PC-9 (cell line): ENCODE measurements around the gene SAP130. TPM values are rescaled to one million over a fixed set of nuclear protein-coding genes. Genes with fewer than 3 reads are reported as not detected.

Source experiments
- BruUV-seq: library from RNA; stranded (reverse); fragments of 400-500 nt; replicated peaks from 2 replicates; lab custom pipeline; 2021; lab: Mats Ljungman, UMichigan
- CTCF ChIA-PET: fragments of 300-600 bp; sonication (Branson Sonifier 250); formaldehyde crosslinking; loops from one replicate; lab custom pipeline; 2022; ENCODE audit warnings: antibody characterized with exemption; lab: Charles Lee
- POLR2A ChIA-PET: fragments of 300-600 bp; sonication (Branson Sonifier 250); formaldehyde crosslinking; loops from one replicate; lab custom pipeline; 2022; ENCODE audit warnings: antibody characterized with exemption; ENCODE audit not compliant: unreplicated experiment; lab: Charles Lee
- DNase-seq, 2 experiments: peaks; one replicate each; pipeline versions ENCODE4 v3.0.0 to v3.0.0-alpha.2; 2015 to 2022; ENCODE audit warnings: mixed read lengths in 1 of 2
- H2AFZ ChIP-seq: fragments of 200-600 bp; sonication (generic); 2 replicates; pipeline ENCODE4 v1.8.1; 2017; ENCODE audit warnings: antibody characterized with exemption
- H3F3A ChIP-seq: fragments of 200-600 bp; sonication (generic); 2 replicates; pipeline ENCODE4 v1.8.1; 2017; ENCODE audit warnings: antibody characterized with exemption, mild to moderate bottlenecking, low read depth; ENCODE audit not compliant: insufficient read depth
- H3K27ac ChIP-seq: fragments of 200-600 bp; sonication (generic); 2 replicates; pipeline ENCODE4 v1.6.1; 2016; ENCODE audit warnings: mixed run types
- H3K27me3 ChIP-seq: fragments of 200-600 bp; sonication (generic); 2 replicates; pipeline ENCODE4 v1.6.1; 2016; ENCODE audit warnings: low read depth, mixed run types; ENCODE audit not compliant: insufficient read depth
- H3K36me3 ChIP-seq: fragments of 200-600 bp; sonication (generic); 2 replicates; pipeline ENCODE4 v1.6.1; 2016; ENCODE audit warnings: low read depth, mixed run types
- H3K4me1 ChIP-seq: fragments of 200-600 bp; sonication (generic); replicated peaks from 2 replicates; pipeline ENCODE4 v1.6.1; 2016; ENCODE audit warnings: mixed run types; ENCODE audit not compliant: insufficient read depth
- H3K4me2 ChIP-seq: fragments of 200-600 bp; sonication (generic); 2 replicates; pipeline ENCODE4 v1.6.1; 2017; ENCODE audit warnings: mixed run types
- H3K4me3 ChIP-seq: fragments of 200-600 bp; sonication (generic); 2 replicates; pipeline ENCODE4 v1.6.1; 2016; ENCODE audit warnings: mixed run types
- H3K79me2 ChIP-seq: fragments of 200-600 bp; sonication (generic); 2 replicates; pipeline ENCODE4 v1.6.1; 2017; ENCODE audit warnings: low read depth, mixed run types
- H3K9me2 ChIP-seq: fragments of 200-600 bp; sonication (generic); 2 replicates; pipeline ENCODE4 v1.8.1; 2017; ENCODE audit warnings: mild to moderate bottlenecking; ENCODE audit not compliant: insufficient read depth
- H3K9me3 ChIP-seq: fragments of 200-600 bp; sonication (generic); 2 replicates; pipeline ENCODE4 v1.8.1; 2016; ENCODE audit warnings: low read depth; ENCODE audit not compliant: insufficient read depth
- H4K20me1 ChIP-seq: fragments of 200-600 bp; sonication (generic); 2 replicates; pipeline ENCODE4 v1.8.1; 2017; ENCODE audit not compliant: insufficient read depth
- CTCF ChIP-seq: fragments of 200-600 bp; sonication (generic); conservative IDR thresholded peaks from 2 replicates; pipeline ENCODE4 v1.6.1; 2017; ENCODE audit warnings: mixed run types, antibody characterized with exemption, mild to moderate bottlenecking, moderate library complexity
- EZH2 ChIP-seq: fragments of 200-600 bp; sonication (generic); IDR thresholded peaks from 2 replicates; pipeline ENCODE4 v1.8.0; 2017; ENCODE audit warnings: antibody characterized with exemption, low read depth
- intact Hi-C: fragments of 100-400 bp; cut with micrococcal nuclease; formaldehyde crosslinking; loops from one replicate; pipeline ENCODE4 v1.10.0; 2022; ENCODE audit not compliant: unreplicated experiment
- total RNA-seq: library from RNA; stranded (reverse); gene quantifications from 2 replicates; pipeline ENCODE4 v1.2.3, GENCODE V29; 2021

SAP130 gene
- total RNA-seq, 1 experiment from 2014 or later = 33.9 TPM

GRCh38 chr2:127996160-127996559, 31.7 kb downstream of the SAP130 start:
- H3K9me3 ChIP-seq = no peaks in the 10 kb centered on the region
- no peak overlapping the region for H3K27ac ChIP-seq
- peaks cover 7% of the 10 kb centered on the region; the same call in 1 of the 2 replicates for H4K20me1 ChIP-seq
- BruUV-seq = no TSS peak
- no peaks in the 10 kb centered on the region for H3K4me1 ChIP-seq
- H3K27me3 ChIP-seq = no peaks in the 10 kb centered on the region
- no peak for DNase-seq
- no peaks in the 10 kb centered on the region for H3K79me2 ChIP-seq
- ChIA-PET CTCF (no interaction called here), POLR2A (interaction anchor here (0.6 kb wide), 1 partner anchor 823 kb away, joined by 3 read pairs; no protein-coding TSS in a partner anchor)
- peaks cover 32% of the 10 kb centered on the region for H3K36me3 ChIP-seq
- H3K9me2 ChIP-seq = no peaks in the 10 kb centered on the region
- H3K4me2 ChIP-seq = no peak overlapping the region
- H3F3A ChIP-seq = no peaks in the 10 kb centered on the region
- TF ChIP-seq EZH2 (no peak), CTCF (no peak)
- intact Hi-C loops = no loop called here
- H2AFZ ChIP-seq = no peak overlapping the region
- H3K4me3 ChIP-seq = no peak overlapping the region

GRCh38 chr2:127995725-127996124, 32.1 kb downstream of the SAP130 start:
- no TSS peak for BruUV-seq
- no peaks in the 10 kb centered on the region for H3K27me3 ChIP-seq
- peaks cover 35% of the 10 kb centered on the region for H3K36me3 ChIP-seq
- no peak for DNase-seq
- H3K4me1 ChIP-seq = no peaks in the 10 kb centered on the region
- no peaks in the 10 kb centered on the region for H3F3A ChIP-seq
- TF ChIP-seq CTCF (no peak), EZH2 (no peak)
- ChIA-PET CTCF (no interaction called here), POLR2A (interaction anchor here (0.6 kb wide), 1 partner anchor 823 kb away, joined by 3 read pairs; no protein-coding TSS in a partner anchor)
- H3K9me2 ChIP-seq = no peaks in the 10 kb centered on the region
- no peak overlapping the region for H3K27ac ChIP-seq
- H3K4me3 ChIP-seq = no peak overlapping the region
- intact Hi-C loops = no loop called here
- H3K79me2 ChIP-seq = no peaks in the 10 kb centered on the region
- H3K4me2 ChIP-seq = no peak overlapping the region
- H2AFZ ChIP-seq = no peak overlapping the region
- H3K9me3 ChIP-seq = no peaks in the 10 kb centered on the region
- peaks cover 7% of the 10 kb centered on the region; the same call in 1 of the 2 replicates for H4K20me1 ChIP-seq

GRCh38 chr2:127993659-127994058, 34.2 kb downstream of the SAP130 start:
- BruUV-seq = no TSS peak
- Histone ChIP-seq H3K27ac (no peak overlapping the region), H3K4me2 (no peak overlapping the region), H3K9me2 (no peaks in the 10 kb centered on the region), H3K36me3 (peaks cover 48% of the 10 kb centered on the region), H4K20me1 (peaks cover 7% of the 10 kb centered on the region; the same call in 1 of the 2 replicates), H3K4me3 (no peak overlapping the region), H2AFZ (no peak overlapping the region), H3K4me1 (no peaks in the 10 kb centered on the region), H3K27me3 (no peaks in the 10 kb centered on the region), H3K79me2 (no peaks in the 10 kb centered on the region), H3K9me3 (no peaks in the 10 kb centered on the region), H3F3A (no peaks in the 10 kb centered on the region; the same call in 1 of the 2 replicates)
- POLR2A ChIA-PET = no interaction called here
- CTCF ChIA-PET = no interaction called here
- intact Hi-C loops = no loop called here
- no peak for TF ChIP-seq EZH2
- no peak for TF ChIP-seq CTCF
- DNase-seq = no peak
